Stimulated activated CD4-positive, alpha-beta T cell treated with anti-CD3 and anti-CD28 coated beads, TNF-alpha, amount 100 ng/mL, for 1 hour (primary cell): ENCODE results near the gene NHLRC4.
"Not testable (repeated sequence)": the region's sequence is repeated elsewhere in the genome, so short reads cannot be mapped to it uniquely, and the experiment has no call there.

ENCODE experiments used
- DNase-seq, 3 donors: peaks; one replicate each; pipeline ENCODE4 v3.0.0-alpha.2; 2020; ENCODE audit warnings: low read depth in 3 of 3, low spot score in 1 of 3

The NHLRC4 gene

GRCh38 chr16:596736-597060 lies 29.9 kb downstream of the NHLRC4 start:
- no peak for DNase-seq

- not testable (repeated sequence) for DNase-seq
These were observed 30.9 kb downstream of the NHLRC4 start for GRCh38 chr16:597655-598054.

GRCh38 chr16:598823-599739 lies 32.3 kb downstream of the NHLRC4 start:
- no peak for DNase-seq

GRCh38 chr16:600781-601180 lies 34.0 kb downstream of the NHLRC4 start:
- no peak for DNase-seq

- DNase-seq = no peak
These were observed 37.1 kb downstream of the NHLRC4 start for GRCh38 chr16:603933-604332.

GRCh38 chr16:606656-607307 lies 40.0 kb downstream of the NHLRC4 start:
- DNase-seq = no peak

- DNase-seq = no peak
These were observed 41.2 kb downstream of the NHLRC4 start for GRCh38 chr16:608019-608418.

- no peak for DNase-seq
These were observed 42.5 kb downstream of the NHLRC4 start for GRCh38 chr16:609316-609715.

GRCh38 chr16:609984-610383 lies 43.2 kb downstream of the NHLRC4 start:
- no peak for DNase-seq

GRCh38 chr16:610513-611381 lies 43.9 kb downstream of the NHLRC4 start:
- peak in 1 of 3 donors; percentile 49 for DNase-seq

- DNase-seq = no peak
These were observed 48.3 kb downstream of the NHLRC4 start for GRCh38 chr16:615122-615521.

GRCh38 chr16:616733-617586 lies 50.2 kb downstream of the NHLRC4 start:
- DNase-seq = no peak

GRCh38 chr16:617855-618254 lies 51.0 kb downstream of the NHLRC4 start:
- DNase-seq = no peak
